HG03039 (cell line): ENCODE results near the gene SOX9.
"Not testable (repeated sequence)": the region's sequence is repeated elsewhere in the genome, so short reads cannot be mapped to it uniquely, and the experiment has no call there.

Source experiments
- ATAC-seq: cut with Tn5 transposase; IDR thresholded peaks from one replicate; pipeline ENCODE4 v1.9.1; 2021; ENCODE audit warnings: mild to moderate bottlenecking, moderate library complexity; ENCODE audit not compliant: unreplicated experiment

SOX9 gene

DNA sequence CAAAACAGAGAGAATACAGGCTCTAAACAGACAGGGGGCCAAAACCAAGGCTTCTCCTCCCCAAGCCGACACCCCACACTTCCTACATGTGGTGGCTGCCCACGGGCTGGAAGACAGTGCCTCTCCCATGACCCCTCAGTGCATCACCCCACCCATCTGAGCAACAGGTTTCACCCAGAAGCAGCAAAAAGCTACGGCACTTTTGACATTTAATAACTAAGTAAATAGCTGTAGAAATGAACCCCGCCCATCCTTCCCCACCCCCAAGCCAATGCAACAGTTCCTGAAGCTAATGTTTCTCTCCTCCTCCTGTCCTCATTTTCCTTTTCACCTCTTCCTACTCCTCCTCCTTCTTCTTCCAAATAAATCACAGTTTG is 9.9 kb upstream of the SOX9 start:
- no peak for ATAC-seq

- no peak for ATAC-seq
Observed at GRCh38 chr17:72111336-72111923, 9.4 kb upstream of the SOX9 start.

GRCh38 chr17:72111926-72112325 is 8.9 kb upstream of the SOX9 start:
- not testable (repeated sequence) for ATAC-seq

DNA sequence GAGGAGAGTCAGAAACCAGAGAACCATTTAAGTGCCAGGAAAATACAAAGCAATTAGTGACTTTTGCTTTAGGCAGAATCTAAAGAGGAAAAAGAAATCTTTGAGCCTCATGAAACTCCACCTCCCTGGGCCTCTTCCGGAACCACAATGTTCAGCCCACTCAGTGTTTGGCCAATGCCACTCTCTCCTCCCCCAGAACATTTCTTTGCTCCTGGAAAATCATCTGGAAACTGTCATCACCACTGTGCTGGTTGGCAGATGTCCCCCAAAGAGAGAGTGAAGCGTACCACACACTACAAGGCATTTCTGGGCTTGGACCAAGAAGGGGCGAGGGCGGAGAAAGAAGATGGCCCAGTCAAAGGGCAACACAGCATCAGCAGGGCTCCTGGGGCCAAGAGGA is 7.1 kb upstream of the SOX9 start:
- no peak for ATAC-seq

GRCh38 chr17:72115781-72116525 is 4.9 kb upstream of the SOX9 start:
- no peak for ATAC-seq

GRCh38 chr17:72116661-72117521 is 3.9 kb upstream of the SOX9 start:
- ATAC-seq = no peak

DNA sequence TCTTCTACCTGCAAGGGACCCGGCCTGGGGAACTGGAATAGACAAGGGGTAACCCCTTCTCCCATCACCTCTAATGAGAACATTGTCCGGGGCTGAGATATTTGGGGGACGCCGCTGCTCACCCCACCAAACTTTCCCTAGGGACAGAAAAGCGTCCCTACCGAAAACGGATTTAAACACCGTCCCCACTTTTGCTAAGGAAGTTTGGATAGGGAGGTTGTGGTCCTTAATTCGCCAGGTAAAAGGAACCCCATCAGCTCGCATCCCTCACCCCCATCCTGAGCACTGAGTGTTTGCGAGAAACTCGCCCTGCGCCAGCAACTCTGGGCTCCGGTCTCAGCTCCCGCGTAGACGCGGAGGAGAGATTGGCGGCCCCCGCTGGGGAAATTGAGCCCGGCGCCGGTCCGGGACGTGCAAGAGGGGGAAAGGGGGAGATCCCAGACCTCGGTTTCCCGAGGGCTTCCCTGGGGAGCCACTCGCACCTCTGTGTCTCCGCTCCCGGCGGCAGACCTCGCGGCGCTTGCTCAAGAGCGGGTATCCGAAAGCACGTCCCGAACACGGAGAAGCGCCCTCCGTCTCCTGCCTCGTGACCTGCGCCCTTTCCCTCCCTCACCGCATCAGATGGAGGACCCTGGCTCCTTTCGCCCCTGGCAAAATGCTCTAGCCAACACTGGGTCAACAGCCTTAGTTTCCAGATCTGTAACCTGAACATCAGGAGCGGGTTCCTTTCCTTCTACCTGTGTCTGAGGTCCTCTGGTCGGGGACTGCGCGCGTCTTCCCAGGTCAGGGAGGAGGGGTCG is 3.1 kb upstream of the SOX9 start:
- no peak for ATAC-seq

- no peak for ATAC-seq
Observed at GRCh38 chr17:72118335-72119076, 2.3 kb upstream of the SOX9 start.

DNA sequence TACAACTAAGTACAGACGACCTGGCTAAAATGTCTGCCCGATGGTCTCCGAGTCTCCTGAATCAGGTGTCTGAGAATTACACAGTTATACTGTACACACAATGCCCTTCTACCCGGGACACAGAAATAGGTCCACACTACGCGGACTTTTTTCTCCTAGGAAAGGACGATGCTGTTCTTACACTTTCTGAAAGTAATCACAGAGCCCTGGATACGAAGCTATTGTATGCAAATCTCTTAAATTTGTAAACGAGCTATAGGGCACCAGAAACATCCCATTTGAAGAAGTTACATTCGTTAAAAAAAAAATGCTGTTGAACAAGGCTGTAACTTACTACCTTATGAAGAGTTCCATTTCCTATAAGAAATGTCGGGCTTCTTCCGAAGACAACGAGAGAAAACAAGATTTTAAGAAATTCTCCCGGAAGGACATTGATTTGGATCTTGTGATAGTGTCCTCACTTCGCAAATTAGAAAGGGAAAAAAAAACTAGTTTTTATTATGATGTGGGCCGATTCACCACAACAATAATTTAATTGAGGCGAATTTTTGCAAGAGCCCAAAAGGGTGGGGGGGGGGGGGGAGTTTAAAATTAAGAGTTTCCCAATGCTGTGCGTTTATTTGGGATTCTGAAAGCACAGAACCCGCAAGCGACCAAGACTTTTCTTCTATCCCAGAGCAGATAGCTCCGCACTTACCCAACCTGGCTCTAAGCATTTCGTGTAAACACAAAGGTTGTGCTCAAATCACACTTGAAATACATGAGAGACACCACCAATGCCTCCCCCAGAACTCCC is 1.5 kb upstream of the SOX9 start:
- ATAC-seq = no peak

DNA sequence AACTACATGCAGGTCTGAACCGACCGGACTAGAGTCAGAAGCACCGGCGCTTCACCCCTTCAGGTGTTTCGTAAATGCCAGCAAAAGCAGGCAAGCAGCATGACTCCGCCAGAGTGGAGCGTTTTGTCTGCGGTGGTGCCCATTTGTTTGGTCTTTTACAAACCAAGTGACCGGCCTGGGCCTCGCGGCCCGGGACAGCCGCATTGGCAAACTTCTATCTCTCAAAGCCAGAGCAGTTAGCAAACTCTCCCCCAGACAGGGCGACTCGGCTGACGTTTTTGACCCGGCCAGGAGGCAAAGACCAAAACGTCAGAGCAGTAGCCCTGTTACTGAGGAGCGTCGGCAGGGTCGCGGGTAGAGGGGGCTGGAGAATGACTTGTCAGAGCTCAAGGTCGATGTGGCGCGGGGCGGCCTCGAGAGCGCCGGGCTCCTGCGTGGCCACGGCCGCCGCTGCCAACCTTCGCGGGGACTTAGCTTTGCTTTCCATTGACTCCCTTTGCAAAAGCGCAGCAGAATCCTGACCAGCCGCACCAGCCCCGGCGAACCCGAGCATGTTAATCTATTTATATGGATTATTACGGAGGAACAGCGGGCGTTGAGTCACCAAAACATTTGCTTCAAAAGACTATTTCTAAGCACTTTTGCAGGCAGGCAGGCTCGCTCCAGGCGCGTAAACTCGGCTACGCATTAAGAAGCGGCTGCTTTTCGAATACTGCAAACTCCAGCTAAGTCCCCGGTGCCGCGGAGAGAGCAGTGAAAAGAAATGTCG is 763 bp upstream of the SOX9 start:
- ATAC-seq = no peak

- no peak for ATAC-seq
Observed at GRCh38 chr17:72121164-72122009, 567 bp downstream of the SOX9 start.

DNA sequence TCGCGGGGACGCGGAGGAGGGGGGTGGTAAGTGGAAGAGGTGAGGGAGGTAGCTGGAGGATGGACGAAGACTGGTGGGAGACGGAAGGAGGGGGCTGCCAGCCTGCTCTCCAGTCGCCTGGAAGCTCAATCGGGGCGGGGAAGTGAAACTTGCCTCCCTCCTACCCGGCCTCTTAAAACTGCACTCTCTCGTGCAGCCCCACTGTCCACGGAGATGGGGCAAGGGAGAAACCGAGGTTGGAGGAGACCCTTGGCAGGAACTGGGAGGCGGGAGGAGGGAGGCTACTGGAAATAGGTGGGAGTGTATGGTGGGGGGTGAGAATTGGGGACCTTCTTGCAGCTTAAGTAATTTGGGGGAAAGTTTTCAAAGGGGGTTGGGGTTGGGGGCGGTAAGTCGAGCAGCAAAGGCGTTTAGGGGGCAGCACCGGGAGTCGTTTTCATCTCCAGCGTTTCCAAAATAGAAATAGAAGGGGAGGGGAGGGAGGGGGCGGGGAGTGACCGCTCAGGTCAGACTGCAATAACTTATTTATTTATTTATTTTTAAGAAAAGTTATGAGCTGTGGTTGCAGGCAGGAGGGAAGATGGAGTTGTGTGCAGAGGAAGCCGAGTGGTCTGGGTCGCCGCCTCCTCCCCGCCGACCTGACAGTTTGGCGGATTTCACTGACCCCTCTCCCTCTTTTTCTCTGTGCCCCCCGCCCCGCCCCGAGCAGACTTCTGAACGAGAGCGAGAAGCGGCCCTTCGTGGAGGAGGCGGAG is 1.4 kb downstream of the SOX9 start:
- ATAC-seq = no peak

GRCh38 chr17:72122765-72123529 is 2.1 kb downstream of the SOX9 start:
- no peak for ATAC-seq

- ATAC-seq = no peak
Observed at GRCh38 chr17:72123530-72124437, 3.0 kb downstream of the SOX9 start.

GRCh38 chr17:72124438-72124775 is 3.6 kb downstream of the SOX9 start:
- no peak for ATAC-seq

DNA sequence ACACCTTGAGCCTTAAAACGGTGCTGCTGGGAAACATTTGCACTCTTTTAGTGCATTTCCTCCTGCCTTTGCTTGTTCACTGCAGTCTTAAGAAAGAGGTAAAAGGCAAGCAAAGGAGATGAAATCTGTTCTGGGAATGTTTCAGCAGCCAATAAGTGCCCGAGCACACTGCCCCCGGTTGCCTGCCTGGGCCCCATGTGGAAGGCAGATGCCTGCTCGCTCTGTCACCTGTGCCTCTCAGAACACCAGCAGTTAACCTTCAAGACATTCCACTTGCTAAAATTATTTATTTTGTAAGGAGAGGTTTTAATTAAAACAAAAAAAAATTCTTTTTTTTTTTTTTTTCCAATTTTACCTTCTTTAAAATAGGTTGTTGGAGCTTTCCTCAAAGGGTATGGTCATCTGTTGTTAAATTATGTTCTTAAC is 4.4 kb downstream of the SOX9 start:
- no peak for ATAC-seq
